ENCODE measurements around the gene FRMD8.

The FRMD8 gene

GRCh38 chr11:65430406-65431217 lies 44.2 kb downstream of the FRMD8 start:
- H3K4me3 ChIP-seq (replicated peaks; ENCODE audit: low read depth, low read length) = peak overlapping the region; percentile 96
- DNase-seq (ENCODE audit: low read depth) = peak; percentile 81
- TF ChIP-seq, protein P1, sequence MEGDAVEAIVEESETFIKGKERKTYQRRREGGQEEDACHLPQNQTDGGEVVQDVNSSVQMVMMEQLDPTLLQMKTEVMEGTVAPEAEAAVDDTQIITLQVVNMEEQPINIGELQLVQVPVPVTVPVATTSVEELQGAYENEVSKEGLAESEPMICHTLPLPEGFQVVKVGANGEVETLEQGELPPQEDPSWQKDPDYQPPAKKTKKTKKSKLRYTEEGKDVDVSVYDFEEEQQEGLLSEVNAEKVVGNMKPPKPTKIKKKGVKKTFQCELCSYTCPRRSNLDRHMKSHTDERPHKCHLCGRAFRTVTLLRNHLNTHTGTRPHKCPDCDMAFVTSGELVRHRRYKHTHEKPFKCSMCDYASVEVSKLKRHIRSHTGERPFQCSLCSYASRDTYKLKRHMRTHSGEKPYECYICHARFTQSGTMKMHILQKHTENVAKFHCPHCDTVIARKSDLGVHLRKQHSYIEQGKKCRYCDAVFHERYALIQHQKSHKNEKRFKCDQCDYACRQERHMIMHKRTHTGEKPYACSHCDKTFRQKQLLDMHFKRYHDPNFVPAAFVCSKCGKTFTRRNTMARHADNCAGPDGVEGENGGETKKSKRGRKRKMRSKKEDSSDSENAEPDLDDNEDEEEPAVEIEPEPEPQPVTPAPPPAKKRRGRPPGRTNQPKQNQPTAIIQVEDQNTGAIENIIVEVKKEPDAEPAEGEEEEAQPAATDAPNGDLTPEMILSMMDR (IDR thresholded peaks at IDR 0.05; ENCODE audit: low read length, missing control alignments) = no peak

DNA sequence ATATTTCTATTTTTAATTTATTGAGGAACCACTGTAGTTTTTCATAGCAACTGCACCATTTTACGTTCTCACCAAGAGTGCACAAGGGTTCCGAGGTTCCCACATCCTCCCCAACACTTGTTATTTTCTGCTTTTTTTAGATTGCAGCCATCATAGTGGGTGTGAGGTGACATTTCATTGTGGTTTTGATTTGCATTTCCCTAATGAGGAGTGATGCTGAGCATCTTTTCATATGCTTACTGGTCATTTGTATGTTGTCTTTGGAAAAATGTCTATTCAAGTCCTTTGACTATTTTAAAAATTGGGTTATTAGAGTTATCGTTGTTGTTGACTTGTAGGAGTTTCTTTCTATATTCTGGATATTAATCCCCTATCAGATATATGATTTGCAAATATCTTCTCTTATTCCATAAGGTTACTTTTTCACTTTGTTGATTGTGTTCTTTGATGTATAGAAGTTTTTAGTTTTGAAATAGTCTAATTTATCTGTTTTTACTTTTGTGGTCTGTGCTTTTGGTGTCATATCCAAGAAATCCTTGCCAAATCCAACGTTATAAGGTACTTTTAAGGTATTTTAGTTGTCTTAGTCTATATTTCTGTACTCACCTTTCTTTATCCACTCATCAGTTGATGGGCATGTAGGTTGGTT lies 45.1 kb downstream of the FRMD8 start:
- DNase-seq (ENCODE audit: low read depth) = peak; percentile 68
- H3K4me3 ChIP-seq (replicated peaks; ENCODE audit: low read depth, low read length) = peak overlapping the region; percentile 96
- TF ChIP-seq, protein P1 (IDR thresholded peaks at IDR 0.05; ENCODE audit: low read length, missing control alignments) = no peak

DNA sequence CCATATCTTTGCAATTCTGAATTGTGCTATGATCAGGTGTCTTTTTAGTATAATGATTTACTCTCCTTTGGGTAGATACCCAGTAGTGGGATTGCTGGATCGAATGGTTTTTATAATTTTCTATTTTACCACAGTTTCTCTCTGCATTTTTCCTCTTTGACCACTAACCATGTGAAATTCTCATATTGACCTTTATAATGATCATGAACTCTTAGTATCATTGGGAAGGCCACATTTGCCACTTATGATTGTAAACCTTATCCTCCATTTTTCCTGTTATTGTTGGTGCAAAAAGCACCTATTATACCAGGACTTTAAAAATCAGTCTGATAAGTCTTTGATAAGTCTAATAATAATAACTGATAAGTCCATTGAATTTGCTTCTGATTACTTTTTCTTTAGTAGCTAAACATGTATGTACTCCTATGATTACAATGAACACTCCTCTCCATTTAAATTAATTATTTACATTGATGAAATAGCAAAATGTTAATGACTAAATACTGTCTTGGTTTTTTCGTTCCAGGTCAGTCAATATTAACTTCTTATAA lies 45.7 kb downstream of the FRMD8 start:
- TF ChIP-seq, protein P1 (IDR thresholded peaks at IDR 0.05; ENCODE audit: low read length, missing control alignments) = no peak
- peak overlapping the region; percentile 96 for H3K4me3 ChIP-seq (replicated peaks; ENCODE audit: low read depth, low read length)
- DNase-seq (ENCODE audit: low read depth) = peak; percentile 52

- TF ChIP-seq, protein P1 (IDR thresholded peaks at IDR 0.05; ENCODE audit: low read length, missing control alignments) = peak; percentile 8
- DNase-seq (ENCODE audit: low read depth) = peak; percentile 72
- H3K4me3 ChIP-seq (replicated peaks; ENCODE audit: low read depth, low read length) = peak overlapping the region; percentile 96
These were observed 46.5 kb downstream of the FRMD8 start for GRCh38 chr11:65432686-65433582.

GRCh38 chr11:65433657-65434056 lies 47.2 kb downstream of the FRMD8 start:
- TF ChIP-seq, protein P1 (IDR thresholded peaks at IDR 0.05; ENCODE audit: low read length, missing control alignments) = no peak
- DNase-seq (ENCODE audit: low read depth) = peak; percentile 35
- H3K4me3 ChIP-seq (replicated peaks; ENCODE audit: low read depth, low read length) = peak overlapping the region; percentile 96

DNA sequence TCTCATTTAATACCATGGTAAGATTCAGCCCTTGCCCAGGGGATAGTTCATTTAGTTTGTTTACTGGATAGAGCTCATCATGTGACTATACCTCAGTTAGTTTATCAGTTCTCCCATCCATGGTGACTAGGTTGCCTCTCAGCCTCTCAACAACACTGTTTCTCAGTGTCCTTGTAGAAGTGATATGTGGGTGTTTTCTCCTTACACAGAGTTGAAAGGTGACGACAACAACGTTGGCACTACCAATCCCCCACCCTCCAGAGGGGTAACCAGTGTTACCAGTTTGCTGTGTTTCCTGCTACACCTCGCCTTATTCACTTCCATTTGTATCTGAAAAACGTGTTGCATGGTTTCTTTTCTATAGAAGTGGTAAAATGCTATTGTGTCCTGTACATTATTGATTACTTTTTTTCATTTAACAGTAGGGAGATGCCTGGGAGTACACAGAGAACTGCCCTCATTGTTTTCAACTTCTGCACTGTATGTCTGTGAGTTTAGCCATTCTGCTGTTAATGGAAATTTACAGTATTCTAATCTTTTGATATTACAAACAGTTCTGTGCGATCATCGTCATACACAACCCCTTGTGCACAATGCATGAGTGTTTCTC lies 47.7 kb downstream of the FRMD8 start:
- H3K4me3 ChIP-seq (replicated peaks; ENCODE audit: low read depth, low read length) = peak overlapping the region; percentile 33
- TF ChIP-seq, protein P1 (IDR thresholded peaks at IDR 0.05; ENCODE audit: low read length, missing control alignments) = no peak
- DNase-seq (ENCODE audit: low read depth) = peak; percentile 56

Measured in fibroblast of pulmonary artery (primary cell).